PFSK-1 (cell line): ENCODE results near the gene KSR2.

Source experiments
- FOXP2 ChIP-seq: optimal IDR thresholded peaks from 2 replicates; pipeline ENCODE3; 2011; ENCODE audit warnings: borderline replicate concordance, control low read depth, inconsistent platforms; ENCODE audit not compliant: insufficient read depth; ENCODE audit errors: extremely low read length, extremely low read depth
- POLR2AphosphoS5 ChIP-seq: IDR thresholded peaks from 2 replicates; pipeline ENCODE4 v1.6.1; 2012; ENCODE audit warnings: low read depth, mild to moderate bottlenecking, control low read depth, low read length, moderate library complexity
- REST ChIP-seq, 2 experiments: IDR thresholded peaks; 2 replicates each; pipeline versions ENCODE4 v1.6.1 to v1.8.0; 2011 to 2012; ENCODE audit warnings: low read depth in 2 of 2, low read length in 2 of 2, control low read depth in 1 of 2, inconsistent platforms in 1 of 2, mild to moderate bottlenecking in 1 of 2, moderate library complexity in 1 of 2; ENCODE audit not compliant: insufficient read depth in 1 of 2
- SIN3A ChIP-seq: IDR thresholded peaks from 2 replicates; pipeline ENCODE4 v1.6.1; 2012; ENCODE audit warnings: mild to moderate bottlenecking, low read length, moderate library complexity, borderline replicate concordance; ENCODE audit not compliant: insufficient read depth
- TAF1 ChIP-seq: IDR thresholded peaks from 2 replicates; pipeline ENCODE4 v1.6.1; 2012; ENCODE audit warnings: low read length, control low read depth, borderline replicate concordance; ENCODE audit not compliant: insufficient read depth

Gene KSR2

GRCh38 chr12:117662220-117662619, 306.6 kb downstream of the KSR2 start:
- TF ChIP-seq REST (IDR thresholded peaks at IDR 0.05; ENCODE audit: insufficient read depth in 1 of 2, low read depth in 2 of 2, low read length in 2 of 2) (no peak), FOXP2 (no peak), POLR2AphosphoS5 (no peak), TAF1 (no peak), SIN3A (no peak)

- TF ChIP-seq POLR2AphosphoS5: no peak
- TF ChIP-seq REST (IDR thresholded peaks at IDR 0.05; ENCODE audit: insufficient read depth in 1 of 2, low read depth in 2 of 2, low read length in 2 of 2): no peak
- no peak for TF ChIP-seq TAF1
- TF ChIP-seq FOXP2: no peak
- no peak for TF ChIP-seq SIN3A
These were observed 307.3 kb downstream of the KSR2 start for GRCh38 chr12:117661471-117661870.

GRCh38 chr12:117660896-117661295, 307.9 kb downstream of the KSR2 start:
- no peak for TF ChIP-seq FOXP2
- no peak for TF ChIP-seq TAF1
- no peak for TF ChIP-seq POLR2AphosphoS5
- no peak for TF ChIP-seq REST (IDR thresholded peaks at IDR 0.05; ENCODE audit: insufficient read depth in 1 of 2, low read depth in 2 of 2, low read length in 2 of 2)
- TF ChIP-seq SIN3A: no peak

GRCh38 chr12:117658226-117658625, 310.6 kb downstream of the KSR2 start:
- no peak for TF ChIP-seq REST (IDR thresholded peaks at IDR 0.05; ENCODE audit: insufficient read depth in 1 of 2, low read depth in 2 of 2, low read length in 2 of 2)
- TF ChIP-seq TAF1: no peak
- no peak for TF ChIP-seq SIN3A
- no peak for TF ChIP-seq POLR2AphosphoS5
- TF ChIP-seq FOXP2: no peak

- TF ChIP-seq SIN3A: no peak
- no peak for TF ChIP-seq POLR2AphosphoS5
- TF ChIP-seq TAF1: no peak
- no peak for TF ChIP-seq REST (IDR thresholded peaks at IDR 0.05; ENCODE audit: insufficient read depth in 1 of 2, low read depth in 2 of 2, low read length in 2 of 2)
- TF ChIP-seq FOXP2: no peak
These were observed 319.0 kb downstream of the KSR2 start for GRCh38 chr12:117649796-117650195.
